HG03469 (cell line): ENCODE data around the gene ABLIM2.
"Not testable (repeated sequence)": the region's sequence is repeated elsewhere in the genome, so short reads cannot be mapped to it uniquely, and the experiment has no call there.

ENCODE experiments used
- ATAC-seq: cut with Tn5 transposase; IDR thresholded peaks from one replicate; pipeline ENCODE4 v1.9.1; 2021; ENCODE audit warnings: mild to moderate bottlenecking, moderate library complexity, moderate number of reproducible peaks; ENCODE audit not compliant: unreplicated experiment

ABLIM2 gene

DNA sequence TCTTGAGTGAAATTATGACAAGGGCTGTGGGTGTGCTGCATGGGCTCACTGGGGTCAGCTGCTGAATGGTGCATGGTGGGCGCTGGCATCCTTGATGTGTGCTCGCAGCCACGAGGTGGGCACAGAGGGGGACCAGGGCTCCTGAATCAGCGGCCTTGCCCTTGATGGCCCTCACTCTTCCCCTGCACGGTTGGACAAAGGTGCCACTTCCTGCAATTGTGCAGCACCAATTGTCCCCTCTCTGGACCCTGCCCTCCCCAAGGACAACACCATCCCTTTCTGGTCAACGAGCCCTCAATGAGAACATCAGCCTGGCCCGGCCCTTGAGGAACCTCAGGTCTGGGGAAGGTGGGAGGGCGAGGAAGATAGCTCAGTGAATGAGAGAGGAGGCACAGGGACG, 16.1 kb downstream of the ABLIM2 start:
- ATAC-seq: no peak

DNA sequence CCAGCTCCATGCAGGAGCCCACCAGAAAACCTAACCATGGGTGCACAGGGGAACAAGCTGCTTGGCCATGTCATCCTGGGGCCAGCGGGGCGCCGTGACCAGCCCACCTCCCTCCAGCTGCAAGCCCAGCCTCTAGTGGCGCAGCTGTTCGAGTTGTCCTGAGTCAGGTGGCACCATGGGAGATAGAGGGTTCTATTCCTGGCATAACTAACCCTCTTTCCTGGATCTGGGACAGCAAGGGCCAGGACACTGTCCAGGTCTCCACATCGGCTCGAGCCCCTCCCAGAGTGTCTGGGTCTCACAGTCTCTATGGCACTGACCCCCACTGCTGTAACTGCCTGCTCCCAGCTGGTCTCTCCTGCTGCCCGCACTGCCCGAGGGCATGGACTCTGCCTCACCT, 16.7 kb downstream of the ABLIM2 start:
- ATAC-seq: no peak

DNA sequence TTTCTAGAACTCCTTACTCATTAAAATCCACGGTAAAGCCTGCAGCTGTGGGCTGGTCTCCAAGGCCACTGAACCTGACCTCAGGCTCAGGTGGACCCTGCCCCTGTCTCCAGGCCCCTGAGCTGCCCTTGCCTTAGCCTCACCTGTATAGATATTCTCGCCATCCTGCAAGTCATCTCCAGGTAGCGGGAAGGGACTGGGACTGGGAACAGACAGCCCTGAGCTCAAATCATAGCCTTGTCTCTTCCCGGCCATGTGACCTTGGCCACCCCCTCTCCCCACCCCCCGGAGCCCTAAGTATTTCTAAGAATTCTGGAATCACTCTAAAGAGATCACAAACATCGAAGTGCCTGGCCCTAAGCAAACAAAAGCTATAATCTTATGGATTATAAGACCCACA, 17.7 kb downstream of the ABLIM2 start:
- ATAC-seq: no peak

DNA sequence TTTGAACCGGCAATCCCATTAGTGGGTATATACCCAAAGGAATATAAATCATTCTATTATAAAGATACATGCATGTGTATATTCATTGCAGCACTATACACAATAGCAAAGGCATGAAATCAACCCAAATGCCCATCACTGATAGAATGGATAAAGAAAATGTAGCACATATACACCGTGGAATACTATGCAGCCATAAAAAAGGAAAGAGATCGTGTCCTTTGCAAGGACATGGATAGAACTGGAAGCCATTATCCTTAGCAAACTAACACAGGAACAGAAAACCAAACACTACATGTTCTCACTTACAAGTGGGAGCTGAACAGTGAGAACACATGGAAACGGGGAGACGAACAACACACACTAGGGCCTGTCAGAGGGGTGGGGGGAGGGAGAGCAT, 18.9 kb downstream of the ABLIM2 start:
- ATAC-seq: not testable (repeated sequence)

DNA sequence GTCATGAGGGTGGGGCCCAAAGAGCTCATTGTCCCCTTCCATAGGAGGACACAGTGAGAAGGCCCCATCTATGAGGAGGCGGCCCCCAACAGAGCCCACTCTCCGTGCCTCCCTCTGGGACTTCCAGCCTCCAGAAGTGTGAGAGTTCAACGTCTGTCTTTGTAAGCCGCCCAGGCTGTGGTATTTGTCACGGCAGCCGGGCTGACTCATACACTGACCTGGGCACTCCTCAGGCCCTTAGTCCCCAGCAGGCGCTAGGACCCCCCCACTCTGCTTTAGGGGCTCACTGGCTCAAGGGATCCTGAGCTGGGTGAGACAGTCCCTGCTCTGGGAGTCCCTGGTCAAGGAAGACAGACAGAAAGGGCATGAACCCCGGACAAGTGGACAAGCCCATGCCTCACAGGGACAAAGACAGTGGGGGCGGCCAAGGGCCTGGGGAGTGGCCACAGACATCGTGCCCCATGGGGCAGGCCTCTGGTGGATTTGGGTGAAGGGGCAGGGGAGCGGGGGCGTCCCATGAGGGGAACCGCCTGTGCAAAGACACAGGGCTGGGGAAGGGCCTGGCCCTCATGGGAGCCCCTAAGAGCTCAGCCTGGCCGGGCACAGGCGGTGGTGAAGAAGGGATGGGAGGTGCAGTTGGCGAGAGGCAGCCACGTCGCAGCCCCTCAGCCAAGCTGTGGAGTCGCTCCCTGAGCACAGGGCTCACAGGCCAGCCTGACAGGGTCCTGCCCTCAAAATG, 21.5 kb downstream of the ABLIM2 start:
- ATAC-seq: no peak

DNA sequence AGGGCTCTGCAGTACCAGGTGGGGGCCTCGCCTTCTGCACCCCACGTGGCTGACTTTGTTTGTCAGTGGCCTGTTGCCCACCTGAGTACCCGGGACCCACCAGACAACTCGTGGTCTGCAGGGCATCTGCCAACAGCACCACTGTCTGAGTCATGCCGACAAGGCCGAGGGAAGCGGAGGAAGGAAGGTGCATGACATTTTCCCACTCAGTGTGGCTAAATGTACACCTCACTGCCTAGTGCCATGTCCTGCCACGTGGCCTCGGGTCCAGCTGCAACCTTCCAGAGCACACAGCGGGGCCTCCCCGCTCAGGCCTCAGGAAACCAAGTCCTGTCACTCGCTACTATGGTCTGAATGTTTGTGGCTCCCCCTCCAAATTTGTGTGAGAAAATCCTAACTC, 22.1 kb downstream of the ABLIM2 start:
- ATAC-seq: no peak

DNA sequence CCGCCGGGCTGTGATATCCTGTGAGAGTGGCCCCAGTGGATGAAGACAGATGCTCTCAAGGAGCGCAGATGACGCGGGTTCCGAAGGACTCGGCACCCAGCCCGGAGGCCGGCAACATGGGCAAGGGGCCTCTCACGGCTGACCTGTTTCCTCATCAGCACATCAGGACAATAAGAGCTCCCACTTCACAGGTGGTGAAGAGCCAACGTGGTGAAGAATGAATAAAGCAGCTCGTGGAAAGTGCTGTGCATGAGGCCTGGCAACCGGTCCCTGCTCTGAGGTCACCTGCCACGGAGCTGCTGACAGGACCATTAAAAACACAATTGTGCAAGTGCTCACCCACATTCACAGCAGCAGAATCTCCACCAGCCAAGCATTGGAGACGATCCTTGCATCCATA, 22.9 kb downstream of the ABLIM2 start:
- ATAC-seq: no peak

DNA sequence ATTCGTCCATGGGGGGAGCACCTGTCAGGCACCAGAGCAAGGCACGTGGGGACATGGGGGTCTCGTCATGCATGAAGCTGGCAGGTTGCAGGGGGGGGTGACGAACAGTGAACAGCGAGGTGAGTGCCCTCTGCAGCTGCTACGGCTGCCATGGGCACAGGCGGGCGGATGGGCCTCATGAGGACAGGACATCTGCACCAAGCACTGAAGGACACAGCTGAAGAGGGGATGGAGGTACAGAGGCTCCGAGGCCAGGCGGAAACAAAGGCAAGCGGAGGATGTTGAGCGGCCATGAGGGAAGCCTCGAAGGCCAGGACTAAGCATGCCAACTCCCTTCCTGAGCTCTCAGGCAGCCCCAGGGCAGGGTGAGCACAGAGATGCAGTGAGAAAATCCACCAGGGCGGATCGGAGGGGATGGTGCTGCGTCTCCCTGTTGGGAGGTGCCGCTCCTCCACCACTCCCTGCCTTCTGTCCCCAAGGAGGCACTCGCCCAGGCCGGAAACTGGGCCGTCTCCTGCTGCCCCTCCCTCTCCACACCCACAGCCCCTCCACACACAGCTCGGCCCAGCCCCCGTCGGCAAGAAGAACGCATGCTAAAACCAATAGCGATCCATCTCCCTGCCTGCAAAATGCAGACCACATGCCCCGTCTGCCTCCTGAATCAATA, 24.6 kb downstream of the ABLIM2 start:
- no peak for ATAC-seq

DNA sequence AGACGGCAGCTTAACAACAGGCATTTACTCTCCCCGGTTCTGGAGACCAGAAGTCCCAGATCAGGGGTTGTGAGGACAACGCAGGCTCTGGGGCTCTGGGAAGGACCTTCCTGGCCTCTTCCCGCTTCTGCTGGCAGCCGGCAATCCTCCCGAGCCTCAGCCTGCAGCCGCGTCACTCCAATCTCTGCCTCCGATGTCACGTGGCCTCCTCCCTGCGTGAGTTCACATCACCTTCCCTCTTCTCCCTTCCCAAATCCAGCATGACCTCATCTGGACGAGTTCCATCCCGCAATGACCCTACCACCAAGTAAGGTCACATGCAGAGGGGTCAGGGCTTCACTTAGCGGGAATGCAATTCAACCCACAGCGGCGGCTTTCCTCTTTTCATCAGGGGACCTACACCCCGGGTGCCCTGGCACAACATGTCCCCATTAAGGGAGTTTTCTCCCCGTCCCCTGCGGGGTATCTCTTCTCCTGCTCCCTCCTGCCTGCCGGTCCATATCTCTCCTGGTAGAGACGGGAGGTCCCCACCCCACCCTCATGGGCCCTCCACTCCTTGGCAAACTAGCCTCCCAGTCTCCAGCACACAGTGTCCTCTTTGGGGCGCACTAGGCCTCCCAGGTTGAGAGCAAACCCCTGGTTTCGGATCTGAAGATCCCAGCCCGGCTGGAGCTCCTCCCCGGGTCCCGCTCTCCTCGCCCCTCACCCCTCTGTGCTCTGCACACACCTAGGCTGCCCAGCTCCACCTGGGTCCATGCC, 25.5 kb downstream of the ABLIM2 start:
- no peak for ATAC-seq

DNA sequence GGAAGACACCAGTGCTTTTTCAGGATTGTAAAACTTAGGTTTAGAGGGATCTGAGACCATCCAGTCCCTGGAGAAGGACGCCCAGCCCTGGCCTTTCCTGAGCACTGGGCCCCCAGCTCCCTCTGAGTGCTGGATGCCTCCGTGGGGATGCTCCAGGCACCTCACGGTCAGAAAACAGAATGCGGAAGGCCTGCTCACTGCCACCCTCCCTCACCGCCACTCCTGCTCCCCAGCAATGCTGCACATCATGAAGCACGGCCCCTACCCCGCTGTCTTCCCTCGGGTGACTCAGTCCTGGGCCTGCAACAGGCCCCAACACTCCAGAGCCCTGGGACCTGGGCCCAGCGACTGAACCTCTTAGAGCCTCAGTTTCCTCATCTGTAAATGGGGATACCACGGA, 26.2 kb downstream of the ABLIM2 start:
- ATAC-seq: no peak

DNA sequence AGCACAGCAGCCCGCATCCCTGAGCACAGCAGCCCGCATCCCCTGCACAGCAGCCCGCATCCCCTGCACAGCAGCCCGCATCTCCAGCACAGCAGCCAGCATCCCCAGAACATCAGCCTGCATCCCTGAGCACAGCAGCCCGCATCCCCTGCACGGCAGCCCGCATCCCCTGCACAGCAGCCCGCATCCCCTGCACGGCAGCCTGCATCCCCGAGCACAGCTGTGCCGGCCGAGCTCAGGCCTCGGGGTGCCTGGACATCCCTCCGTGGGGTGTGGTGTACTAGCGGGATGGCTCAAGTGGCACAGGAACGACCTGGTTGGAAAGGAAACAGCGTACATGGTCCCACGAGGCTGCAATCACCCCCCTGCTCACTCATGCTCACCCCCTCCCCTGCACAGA, 26.8 kb downstream of the ABLIM2 start:
- ATAC-seq: no peak

DNA sequence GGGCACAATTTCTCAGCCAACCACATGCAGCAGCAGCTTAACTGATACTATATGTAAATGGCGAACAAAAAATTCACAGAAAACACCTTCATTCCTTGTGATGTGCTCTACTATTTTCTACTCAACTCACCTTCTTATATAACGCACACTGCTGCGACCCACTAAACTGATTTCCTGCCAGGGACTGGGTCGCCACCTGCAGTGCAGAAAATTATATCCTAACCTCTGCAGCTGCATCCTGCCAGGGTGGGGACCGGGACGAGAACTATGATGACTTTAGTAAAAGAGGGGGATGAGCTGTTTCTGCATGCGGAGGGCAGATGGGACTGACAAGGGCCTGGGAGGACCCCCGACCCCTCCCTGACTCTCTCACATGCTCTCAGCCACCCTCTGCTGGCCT, 27.4 kb downstream of the ABLIM2 start:
- ATAC-seq: no peak

DNA sequence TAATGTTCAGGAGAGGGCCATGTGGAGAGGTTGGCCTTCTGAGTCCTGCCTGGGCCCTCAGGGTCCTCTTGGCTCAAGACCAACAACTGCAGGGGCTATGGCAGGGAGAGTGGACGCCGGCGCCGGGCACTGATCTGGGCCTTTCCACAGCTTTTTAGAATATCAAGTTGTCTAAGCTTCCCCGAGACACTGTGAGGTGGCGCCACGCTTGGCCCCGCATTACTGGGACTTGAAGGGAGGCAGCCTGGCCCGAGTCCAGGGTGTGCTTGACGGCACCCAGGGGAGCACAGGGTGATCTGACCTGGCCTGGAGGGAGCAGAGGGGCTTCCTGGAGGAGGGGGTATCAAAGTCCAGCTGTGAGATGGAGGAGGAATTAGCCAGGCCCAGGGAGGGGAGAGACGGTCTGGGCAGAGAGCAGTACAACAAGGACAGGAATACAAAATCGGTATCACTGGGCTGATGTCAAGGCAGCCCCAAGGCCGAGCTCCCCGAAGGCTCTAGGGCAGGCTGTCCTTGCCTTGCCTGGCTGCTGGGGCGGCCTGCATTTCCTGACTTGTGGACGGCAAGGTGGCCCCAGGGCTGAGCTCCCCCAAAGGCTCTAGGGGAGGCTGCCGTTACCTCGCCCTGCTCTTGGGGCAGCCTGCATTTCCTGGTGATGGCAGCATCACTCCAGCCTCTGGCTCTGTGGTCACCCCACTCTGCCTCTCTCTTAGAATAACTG, 28.1 kb downstream of the ABLIM2 start:
- no peak for ATAC-seq

DNA sequence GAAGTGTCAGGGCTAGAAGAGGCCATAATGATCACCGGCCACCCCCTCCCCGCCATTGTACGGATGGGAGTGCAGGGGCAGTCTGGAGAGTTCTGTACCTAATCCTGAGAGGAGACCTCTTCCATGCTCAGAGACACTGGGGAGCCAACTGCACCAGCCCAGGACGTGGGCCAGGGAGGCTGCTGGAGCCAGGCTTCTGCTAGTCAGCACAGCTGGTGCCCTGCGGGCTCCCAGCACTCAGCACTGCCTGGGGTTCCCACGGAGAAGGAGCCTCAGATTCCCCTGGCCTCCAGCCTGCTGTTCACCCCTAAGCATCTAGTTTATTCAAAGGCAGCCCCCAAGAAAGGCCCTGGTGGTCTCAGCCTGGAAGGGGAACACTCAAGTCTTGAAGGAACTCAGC, 28.8 kb downstream of the ABLIM2 start:
- ATAC-seq: no peak

DNA sequence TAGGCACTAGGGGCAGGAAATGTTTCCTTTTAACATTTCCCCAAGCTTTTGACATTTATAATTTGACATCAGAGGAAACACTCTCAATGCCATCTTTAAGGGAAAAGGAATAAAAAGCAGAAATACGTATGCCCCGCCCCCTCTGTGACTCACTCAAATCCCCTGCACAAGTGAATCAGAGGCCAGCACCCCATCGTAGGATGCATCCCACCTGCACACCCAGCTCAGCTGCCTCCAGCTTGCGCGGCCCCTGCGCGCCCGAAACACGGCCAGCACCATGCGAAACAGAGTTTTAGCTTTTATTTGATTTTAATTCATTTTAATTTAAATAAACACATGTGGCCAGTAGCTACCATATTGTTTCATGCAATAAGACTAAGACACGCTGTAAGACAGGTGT, 29.5 kb downstream of the ABLIM2 start:
- no peak for ATAC-seq

DNA sequence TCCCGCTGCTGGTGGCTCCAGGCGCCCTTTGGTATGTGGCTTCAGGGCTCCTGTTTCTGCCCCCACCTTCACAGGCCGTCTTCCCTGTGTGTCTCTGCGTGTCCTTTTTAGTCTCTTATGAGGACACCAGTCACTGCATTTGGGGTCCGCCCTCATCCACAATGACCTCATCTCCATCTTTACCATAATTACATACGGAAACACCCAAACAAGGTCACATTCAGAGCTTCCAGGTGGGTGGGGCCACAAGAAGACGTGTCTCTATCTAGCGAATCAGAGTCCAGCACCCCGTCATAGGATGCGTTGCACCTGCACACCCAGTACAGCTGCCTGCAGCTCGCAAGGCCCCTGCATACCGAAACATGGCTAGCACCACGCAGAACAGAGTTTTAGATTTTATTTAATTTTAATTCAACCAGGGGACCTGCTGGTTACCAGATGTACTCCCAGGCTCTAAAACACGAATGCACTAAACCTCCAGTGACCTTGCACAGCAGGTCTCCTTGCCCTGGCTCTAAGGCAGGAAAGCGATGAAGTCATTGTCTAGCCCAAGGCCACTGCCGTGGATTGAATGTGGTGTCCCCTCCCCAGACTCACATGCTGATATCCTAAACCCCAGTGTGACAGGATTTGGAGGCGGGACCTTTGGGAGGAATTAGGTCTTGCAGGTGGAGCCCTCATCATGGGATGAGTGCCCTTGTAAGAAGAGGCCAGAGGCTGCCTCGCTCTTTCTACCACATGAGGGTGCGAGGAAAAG, 30.3 kb downstream of the ABLIM2 start:
- ATAC-seq: no peak

DNA sequence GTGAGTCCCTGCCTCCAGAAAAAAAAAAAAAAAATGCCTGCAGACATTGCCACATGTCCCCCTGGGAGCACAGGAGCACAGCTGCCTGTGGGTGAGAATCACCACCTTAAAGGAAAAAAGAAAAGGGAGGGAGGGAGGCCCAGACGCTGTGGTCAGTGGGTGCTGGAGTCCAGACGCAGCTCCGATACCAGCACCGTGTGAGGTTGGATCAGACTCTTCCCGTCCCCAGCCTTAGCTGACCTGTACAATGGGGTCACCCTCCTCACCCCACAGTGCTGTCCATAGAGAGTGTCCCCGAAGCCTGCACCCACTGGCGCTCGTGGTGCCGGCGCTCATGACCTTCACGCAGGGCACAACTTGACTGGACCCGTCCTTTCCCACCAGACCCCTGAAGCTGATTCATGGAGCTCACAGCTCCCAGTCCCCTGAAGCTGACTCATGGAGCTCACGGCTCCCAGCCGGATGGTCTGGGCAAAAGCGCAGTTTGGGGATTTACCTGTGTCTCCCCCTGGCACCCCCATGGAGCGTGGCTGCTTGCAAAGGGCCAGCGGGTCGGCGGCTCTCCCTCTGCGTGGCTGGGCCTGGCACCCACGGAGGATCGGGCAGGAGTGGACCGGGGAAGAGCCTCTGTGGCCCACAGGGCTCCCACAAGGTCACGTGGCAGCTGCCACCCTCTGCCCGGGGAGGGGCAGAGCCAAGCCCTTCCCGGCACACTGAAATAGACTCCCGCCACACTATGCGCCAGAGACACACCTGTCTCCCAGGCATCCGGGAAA, 31.4 kb downstream of the ABLIM2 start:
- ATAC-seq: no peak

DNA sequence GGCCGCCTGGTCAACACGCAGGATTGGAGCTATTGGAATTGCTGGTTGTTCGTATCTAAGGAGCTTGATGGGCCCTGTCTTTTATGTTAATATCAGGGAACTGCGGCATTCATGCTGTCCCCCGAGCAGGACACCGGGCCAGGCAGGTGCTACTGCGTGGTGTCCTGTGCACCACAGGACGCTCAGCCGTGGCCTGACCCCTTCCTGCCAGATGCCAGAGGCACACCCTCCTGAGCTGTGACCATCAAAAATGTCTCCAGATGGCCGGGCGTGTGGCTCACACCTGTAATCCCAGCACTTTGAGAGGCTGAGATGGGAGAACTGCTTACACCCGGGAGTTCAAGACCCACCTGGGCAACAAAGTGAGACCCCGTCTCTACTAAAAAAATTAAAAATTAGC, 32.1 kb downstream of the ABLIM2 start:
- no peak for ATAC-seq

DNA sequence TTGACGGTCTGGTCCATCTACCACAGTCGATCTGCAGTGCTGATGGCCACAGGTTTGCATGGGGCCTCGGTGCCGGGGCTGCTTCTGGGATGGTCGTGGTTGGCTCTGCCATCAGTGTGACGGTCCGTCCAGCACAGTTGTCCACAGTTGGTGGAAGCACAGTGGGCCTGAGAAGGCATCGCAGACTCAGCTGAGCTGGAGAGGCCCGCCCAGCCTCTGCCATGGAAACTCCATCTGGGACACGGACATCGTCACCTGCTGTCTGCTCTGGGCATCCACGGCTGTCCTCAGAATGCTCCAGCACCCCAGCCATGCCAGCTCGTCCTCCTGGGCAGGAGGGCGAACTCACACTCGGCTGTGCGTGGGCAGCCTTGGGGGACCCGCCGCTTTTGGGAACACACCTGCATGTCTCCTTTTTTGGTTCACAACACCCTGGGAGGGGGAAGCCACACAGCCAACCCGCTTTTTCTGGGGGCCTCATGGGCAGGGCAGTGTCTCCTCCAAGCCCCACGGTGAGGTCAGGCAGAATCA, 33.0 kb downstream of the ABLIM2 start:
- no peak for ATAC-seq

DNA sequence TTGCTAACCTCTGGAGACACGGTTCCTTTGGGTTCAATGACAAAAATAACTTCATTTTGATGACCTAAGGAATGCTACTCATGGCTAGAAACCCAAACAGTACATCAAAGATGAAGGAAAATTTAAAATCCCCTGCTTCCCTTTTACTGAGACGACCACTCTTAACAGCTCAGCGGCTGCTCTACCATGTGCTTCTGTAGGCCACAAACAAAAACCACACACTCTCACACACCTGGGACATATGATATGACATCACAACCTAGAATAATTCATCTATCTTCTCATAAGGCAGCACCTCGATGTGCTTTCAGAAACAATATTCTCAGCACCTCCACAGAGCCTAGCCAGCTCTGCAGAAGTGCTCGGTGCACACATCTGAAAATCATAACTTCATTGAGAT, 34.7 kb downstream of the ABLIM2 start:
- ATAC-seq: no peak
